Activated CD4-positive, alpha-beta memory T cell treated with anti-CD3 and anti-CD28 coated beads, Interleukin-2, amount 10 ng/mL, durations not matched to agents 7 days and 5 days (primary cell): Measurements from ENCODE around the gene ATP1A4. TPM values are rescaled to one million over a fixed set of nuclear protein-coding genes. Genes with fewer than 3 reads are reported as not detected.

ENCODE experiments used
- CTCF ChIA-PET: fragments of 350-600 bp; sonication (Branson Sonifier 250); formaldehyde crosslinking; loops from one replicate; lab custom pipeline; 2021; ENCODE audit warnings: antibody characterized with exemption, inconsistent platforms; lab: Charles Lee
- POLR2A ChIA-PET: fragments of 350-600 bp; sonication (Branson Sonifier 250); formaldehyde crosslinking; loops from one replicate; lab custom pipeline; 2021; ENCODE audit warnings: antibody characterized with exemption; lab: Charles Lee
- DNase-seq: peaks from one replicate; pipeline ENCODE4 v3.0.0-alpha.2; 2020
- H3K27ac Mint-ChIP-seq: one replicate; pipeline ENCODE4 v1.8.0; 2021; ENCODE audit warnings: mild to moderate bottlenecking, mixed read lengths
- H3K27me3 Mint-ChIP-seq: one replicate; pipeline ENCODE4 v1.8.0; 2021; ENCODE audit warnings: mixed read lengths
- H3K36me3 Mint-ChIP-seq: one replicate; pipeline ENCODE4 v1.8.0; 2021; ENCODE audit warnings: low read depth, mixed read lengths
- H3K4me1 Mint-ChIP-seq: one replicate; pipeline ENCODE4 v1.8.0; 2021; ENCODE audit warnings: mixed read lengths
- H3K4me3 Mint-ChIP-seq: one replicate; pipeline ENCODE4 v1.8.0; 2021; ENCODE audit warnings: mild to moderate bottlenecking, mixed read lengths
- H3K9me3 Mint-ChIP-seq: one replicate; pipeline ENCODE4 v1.8.0; 2021; ENCODE audit warnings: mixed read lengths
- total RNA-seq, 2 experiments: library from RNA; stranded (reverse); gene quantifications; one replicate each; pipeline ENCODE4 v1.2.3, GENCODE V29; 2021

Gene ATP1A4
- total RNA-seq, 2 experiments from 2014 or later: 0.33 TPM; not detected in 1

DNA sequence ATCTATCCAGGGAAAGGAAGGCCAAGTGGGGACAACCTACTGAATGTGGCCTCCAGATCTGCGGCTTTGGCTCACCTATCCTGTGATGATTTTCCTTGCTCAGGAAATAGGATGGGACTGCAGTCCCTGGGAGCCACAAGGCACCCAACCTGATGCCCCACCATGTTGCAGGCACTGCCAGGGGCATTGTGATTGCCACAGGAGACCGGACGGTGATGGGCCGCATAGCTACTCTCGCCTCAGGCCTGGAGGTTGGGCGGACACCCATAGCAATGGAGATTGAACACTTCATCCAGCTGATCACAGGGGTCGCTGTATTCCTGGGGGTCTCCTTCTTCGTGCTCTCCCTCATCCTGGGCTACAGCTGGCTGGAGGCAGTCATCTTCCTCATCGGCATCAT, 24.0 kb upstream of the ATP1A4 start:
- H3K36me3 Mint-ChIP-seq: no peaks in the 10 kb centered on the region
- H3K27me3 Mint-ChIP-seq: peaks cover 13% of the 10 kb centered on the region
- CTCF ChIA-PET: no interaction called here
- H3K4me3 Mint-ChIP-seq: no peak overlapping the region
- no peak for DNase-seq
- H3K9me3 Mint-ChIP-seq: no peaks in the 10 kb centered on the region
- H3K4me1 Mint-ChIP-seq: no peaks in the 10 kb centered on the region
- POLR2A ChIA-PET: no interaction called here
- no peak overlapping the region for H3K27ac Mint-ChIP-seq

- Mint-ChIP-seq H3K9me3 (no peaks in the 10 kb centered on the region), H3K4me1 (no peaks in the 10 kb centered on the region), H3K27ac (no peak overlapping the region), H3K27me3 (peaks cover 18% of the 10 kb centered on the region), H3K36me3 (no peaks in the 10 kb centered on the region), H3K4me3 (no peak overlapping the region)
- POLR2A ChIA-PET: no interaction called here
- CTCF ChIA-PET: no interaction called here
- no peak for DNase-seq
These were observed 23.4 kb upstream of the ATP1A4 start for GRCh38 chr1:160127865-160128523.

DNA sequence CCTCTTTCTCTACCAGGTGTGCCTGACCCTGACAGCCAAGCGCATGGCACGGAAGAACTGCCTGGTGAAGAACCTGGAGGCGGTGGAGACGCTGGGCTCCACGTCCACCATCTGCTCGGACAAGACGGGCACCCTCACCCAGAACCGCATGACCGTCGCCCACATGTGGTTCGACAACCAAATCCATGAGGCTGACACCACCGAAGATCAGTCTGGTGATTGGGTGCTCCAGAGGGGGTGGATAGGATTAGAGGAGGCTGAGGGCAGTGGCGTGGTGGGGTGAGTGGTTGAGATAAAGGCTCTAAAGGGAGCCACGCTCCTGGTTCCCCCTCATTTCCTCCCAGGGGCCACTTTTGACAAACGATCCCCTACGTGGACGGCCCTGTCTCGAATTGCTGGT, 22.8 kb upstream of the ATP1A4 start:
- Mint-ChIP-seq H3K4me3 (no peak overlapping the region), H3K27ac (no peak overlapping the region), H3K36me3 (no peaks in the 10 kb centered on the region), H3K27me3 (peaks cover 18% of the 10 kb centered on the region), H3K9me3 (no peaks in the 10 kb centered on the region), H3K4me1 (no peaks in the 10 kb centered on the region)
- no peak for DNase-seq
- CTCF ChIA-PET: no interaction called here
- POLR2A ChIA-PET: no interaction called here

DNA sequence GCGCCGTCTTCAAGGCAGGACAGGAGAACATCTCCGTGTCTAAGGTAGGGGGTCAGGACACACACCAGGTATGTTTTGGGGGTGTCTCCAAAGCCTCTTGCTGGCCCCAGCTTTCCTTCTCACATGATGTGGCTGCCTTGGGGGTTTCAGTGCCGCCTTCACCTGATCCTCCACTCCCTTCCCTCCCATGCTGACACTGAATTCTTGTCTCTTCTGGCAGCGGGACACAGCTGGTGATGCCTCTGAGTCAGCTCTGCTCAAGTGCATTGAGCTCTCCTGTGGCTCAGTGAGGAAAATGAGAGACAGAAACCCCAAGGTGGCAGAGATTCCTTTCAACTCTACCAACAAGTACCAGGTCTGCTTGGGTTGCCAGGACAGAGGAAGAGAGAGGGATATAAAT, 22.4 kb upstream of the ATP1A4 start:
- Mint-ChIP-seq H3K27me3 (peaks cover 18% of the 10 kb centered on the region), H3K9me3 (no peaks in the 10 kb centered on the region), H3K27ac (no peak overlapping the region), H3K4me3 (no peak overlapping the region), H3K36me3 (no peaks in the 10 kb centered on the region), H3K4me1 (no peaks in the 10 kb centered on the region)
- ChIA-PET POLR2A (no interaction called here), CTCF (no interaction called here)
- DNase-seq: no peak

DNA sequence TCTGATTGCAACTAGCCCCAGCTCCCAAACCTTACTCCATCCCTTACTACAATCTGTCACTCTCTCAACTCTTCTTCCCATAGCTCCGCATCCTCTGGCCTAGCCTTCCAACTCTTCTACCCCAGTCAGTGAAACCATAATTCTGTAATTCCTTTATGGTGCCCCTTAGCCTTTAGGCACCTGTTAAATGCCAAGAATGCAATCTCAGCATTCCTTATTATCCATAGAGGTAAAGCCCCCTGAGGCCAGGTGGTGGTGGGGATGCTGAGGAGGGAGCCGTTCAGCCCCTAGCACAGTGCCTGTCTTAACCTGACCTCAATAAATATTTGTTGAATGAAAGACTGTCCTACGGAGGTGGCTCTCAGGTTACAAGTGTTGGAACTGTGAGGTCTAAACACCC, 21.8 kb upstream of the ATP1A4 start:
- DNase-seq: no peak
- Mint-ChIP-seq H3K9me3 (no peaks in the 10 kb centered on the region), H3K4me3 (no peak overlapping the region), H3K27me3 (peaks cover 18% of the 10 kb centered on the region), H3K27ac (no peak overlapping the region), H3K4me1 (no peaks in the 10 kb centered on the region), H3K36me3 (no peaks in the 10 kb centered on the region)
- CTCF ChIA-PET: no interaction called here
- POLR2A ChIA-PET: no interaction called here

- Mint-ChIP-seq H3K27ac (no peak overlapping the region), H3K4me1 (no peaks in the 10 kb centered on the region), H3K36me3 (no peaks in the 10 kb centered on the region), H3K27me3 (peaks cover 18% of the 10 kb centered on the region), H3K4me3 (no peak overlapping the region), H3K9me3 (no peaks in the 10 kb centered on the region)
- CTCF ChIA-PET: interaction anchor here (0.7 kb wide), 1 partner anchor 52 kb away, joined by 3 read pairs; no protein-coding TSS in a partner anchor
- POLR2A ChIA-PET: no interaction called here
- DNase-seq: no peak
These were observed 21.4 kb upstream of the ATP1A4 start for GRCh38 chr1:160129966-160130365.

- no peak overlapping the region for H3K27ac Mint-ChIP-seq
- POLR2A ChIA-PET: no interaction called here
- CTCF ChIA-PET: interaction anchor here (0.7 kb wide), 1 partner anchor 52 kb away, joined by 3 read pairs; no protein-coding TSS in a partner anchor
- H3K27me3 Mint-ChIP-seq: peaks cover 18% of the 10 kb centered on the region
- H3K4me1 Mint-ChIP-seq: no peaks in the 10 kb centered on the region
- H3K36me3 Mint-ChIP-seq: no peaks in the 10 kb centered on the region
- H3K4me3 Mint-ChIP-seq: no peak overlapping the region
- no peak for DNase-seq
- no peaks in the 10 kb centered on the region for H3K9me3 Mint-ChIP-seq
These were observed 20.9 kb upstream of the ATP1A4 start for GRCh38 chr1:160130486-160130885.

- Mint-ChIP-seq H3K36me3 (no peaks in the 10 kb centered on the region), H3K4me3 (no peak overlapping the region), H3K27ac (no peak overlapping the region), H3K9me3 (no peaks in the 10 kb centered on the region), H3K27me3 (peaks cover 18% of the 10 kb centered on the region), H3K4me1 (no peaks in the 10 kb centered on the region)
- ChIA-PET CTCF (no interaction called here), POLR2A (interaction anchor here (0.8 kb wide), 1 partner anchor 304 kb away, joined by 3 read pairs; the partner anchor contains the start of gene SLAMF8)
- DNase-seq: no peak
These were observed 20.5 kb upstream of the ATP1A4 start for GRCh38 chr1:160130939-160131338.

- no peaks in the 10 kb centered on the region for H3K36me3 Mint-ChIP-seq
- no peak for DNase-seq
- no peaks in the 10 kb centered on the region for H3K4me1 Mint-ChIP-seq
- ChIA-PET CTCF (no interaction called here), POLR2A (interaction anchor here (0.8 kb wide), 1 partner anchor 305 kb away, joined by 3 read pairs; the partner anchor contains the start of gene SLAMF8)
- peaks cover 18% of the 10 kb centered on the region for H3K27me3 Mint-ChIP-seq
- H3K4me3 Mint-ChIP-seq: no peak overlapping the region
- H3K9me3 Mint-ChIP-seq: no peaks in the 10 kb centered on the region
- H3K27ac Mint-ChIP-seq: no peak overlapping the region
These were observed 19.4 kb upstream of the ATP1A4 start for GRCh38 chr1:160131803-160132565.

DNA sequence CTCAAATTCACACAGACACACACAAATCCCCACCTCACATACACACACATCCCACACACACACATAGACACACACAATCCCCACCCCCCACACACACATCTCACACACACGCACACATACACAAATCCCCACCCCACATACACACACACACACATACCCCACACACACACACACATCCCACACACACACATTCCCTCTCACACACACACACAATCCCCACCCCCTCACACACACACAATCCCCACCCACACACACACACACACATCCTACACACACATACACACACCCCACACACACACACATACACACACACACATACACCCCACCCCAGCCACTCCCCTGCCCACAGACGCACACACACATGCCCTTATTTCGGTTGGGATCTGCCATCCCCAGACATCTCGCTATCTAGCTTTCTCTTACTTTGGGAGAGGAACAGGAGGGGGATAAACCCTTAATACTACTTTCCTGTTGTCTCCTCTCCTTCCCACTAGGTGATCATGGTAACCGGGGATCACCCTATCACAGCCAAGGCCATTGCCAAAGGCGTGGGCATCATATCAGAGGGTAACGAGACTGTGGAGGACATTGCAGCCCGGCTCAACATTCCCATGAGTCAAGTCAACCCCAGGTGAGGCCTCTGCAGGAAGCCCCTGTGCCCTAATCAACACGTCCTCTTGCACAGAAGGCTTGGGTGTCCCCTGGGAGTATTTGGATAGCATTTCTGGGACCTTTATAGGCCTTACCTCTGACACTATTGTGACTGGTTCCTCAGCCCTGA, 17.2 kb upstream of the ATP1A4 start:
- Mint-ChIP-seq H3K27ac (no peak overlapping the region), H3K9me3 (no peaks in the 10 kb centered on the region), H3K36me3 (no peaks in the 10 kb centered on the region), H3K4me1 (no peaks in the 10 kb centered on the region), H3K4me3 (no peak overlapping the region), H3K27me3 (peaks cover 18% of the 10 kb centered on the region)
- DNase-seq: no peak
- POLR2A ChIA-PET: no interaction called here
- CTCF ChIA-PET: no interaction called here

DNA sequence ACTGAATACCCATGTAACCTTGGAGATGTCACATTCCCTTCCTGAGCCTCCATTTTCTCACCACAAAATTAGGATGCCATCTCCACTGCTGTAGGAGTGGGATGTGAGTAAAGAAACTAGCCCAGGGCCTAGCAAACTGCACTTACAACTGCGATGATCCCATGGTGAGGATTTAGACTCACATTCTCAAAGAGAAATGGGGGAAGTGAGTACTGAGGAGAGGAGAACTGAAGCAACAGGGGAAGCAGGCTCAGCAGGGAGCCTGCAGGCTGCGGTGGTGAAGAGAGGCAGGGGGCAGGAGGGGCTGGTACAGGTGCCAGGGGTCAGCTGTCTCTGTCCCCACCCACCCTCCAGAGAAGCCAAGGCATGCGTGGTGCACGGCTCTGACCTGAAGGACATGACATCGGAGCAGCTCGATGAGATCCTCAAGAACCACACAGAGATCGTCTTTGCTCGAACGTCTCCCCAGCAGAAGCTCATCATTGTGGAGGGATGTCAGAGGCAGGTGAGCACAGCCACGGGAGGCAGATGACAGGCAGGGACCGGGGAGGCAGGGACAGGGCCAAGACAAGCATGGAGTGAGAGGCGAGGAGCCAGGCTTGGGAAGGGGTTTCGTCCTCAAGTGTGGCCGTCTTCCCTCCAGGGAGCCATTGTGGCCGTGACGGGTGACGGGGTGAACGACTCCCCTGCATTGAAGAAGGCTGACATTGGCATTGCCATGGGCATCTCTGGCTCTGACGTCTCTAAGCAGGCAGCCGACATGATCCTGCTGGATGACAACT, 16.4 kb upstream of the ATP1A4 start:
- DNase-seq: no peak
- Mint-ChIP-seq H3K9me3 (no peaks in the 10 kb centered on the region), H3K27ac (no peak overlapping the region), H3K27me3 (peaks cover 19% of the 10 kb centered on the region), H3K36me3 (no peaks in the 10 kb centered on the region), H3K4me1 (no peaks in the 10 kb centered on the region), H3K4me3 (no peak overlapping the region)
- CTCF ChIA-PET: no interaction called here
- POLR2A ChIA-PET: no interaction called here

DNA sequence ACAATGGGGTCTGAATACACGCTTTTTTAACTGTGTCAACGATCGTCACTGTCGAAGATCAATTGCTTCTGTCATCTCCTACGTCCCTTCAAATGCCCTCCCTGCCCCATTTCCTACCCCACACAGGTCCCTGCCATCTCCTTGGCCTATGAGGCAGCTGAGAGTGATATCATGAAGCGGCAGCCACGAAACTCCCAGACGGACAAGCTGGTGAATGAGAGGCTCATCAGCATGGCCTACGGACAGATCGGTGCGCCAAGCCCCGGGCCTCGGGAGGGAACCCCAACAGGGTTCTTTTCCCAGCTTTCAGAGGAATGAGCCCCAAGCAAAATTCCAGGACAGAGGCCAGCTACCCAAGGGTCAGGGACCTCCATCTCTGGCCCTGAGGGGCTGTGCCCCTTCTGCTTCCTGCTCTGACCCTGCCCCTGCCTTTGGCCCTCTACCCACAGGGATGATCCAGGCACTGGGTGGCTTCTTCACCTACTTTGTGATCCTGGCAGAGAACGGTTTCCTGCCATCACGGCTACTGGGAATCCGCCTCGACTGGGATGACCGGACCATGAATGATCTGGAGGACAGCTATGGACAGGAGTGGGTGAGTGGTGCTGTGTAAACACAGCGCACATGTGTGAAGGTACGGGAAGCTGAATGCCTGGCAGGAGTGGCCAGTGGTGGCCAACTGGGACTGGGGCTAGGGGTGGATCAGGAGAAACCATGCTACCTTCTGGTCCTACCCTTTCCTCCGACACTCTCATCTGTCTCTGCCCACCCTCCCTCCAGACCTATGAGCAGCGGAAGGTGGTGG, 15.1 kb upstream of the ATP1A4 start:
- H3K27me3 Mint-ChIP-seq: peaks cover 19% of the 10 kb centered on the region
- no peaks in the 10 kb centered on the region for H3K9me3 Mint-ChIP-seq
- ChIA-PET CTCF (no interaction called here), POLR2A (no interaction called here)
- no peak for DNase-seq
- H3K27ac Mint-ChIP-seq: no peak overlapping the region
- no peaks in the 10 kb centered on the region for H3K36me3 Mint-ChIP-seq
- H3K4me1 Mint-ChIP-seq: no peaks in the 10 kb centered on the region
- H3K4me3 Mint-ChIP-seq: no peak overlapping the region
